Stimulated activated CD4-positive, alpha-beta T cell treated with anti-CD3 and anti-CD28 coated beads, Interleukin-12 subunit alpha, Interleukin-12 subunit beta, amount 100 ng/mL, for 24 hours (primary cell): ENCODE measurements around the gene NT5C3B.
"Not testable (repeated sequence)": the region's sequence is repeated elsewhere in the genome, so short reads cannot be mapped to it uniquely, and the experiment has no call there.

Experiments used
- DNase-seq, 2 experiments: peaks; one replicate each; pipeline ENCODE4 v3.0.0-alpha.2; 2020; ENCODE audit warnings: low read depth in 2 of 2

The NT5C3B gene

DNA sequence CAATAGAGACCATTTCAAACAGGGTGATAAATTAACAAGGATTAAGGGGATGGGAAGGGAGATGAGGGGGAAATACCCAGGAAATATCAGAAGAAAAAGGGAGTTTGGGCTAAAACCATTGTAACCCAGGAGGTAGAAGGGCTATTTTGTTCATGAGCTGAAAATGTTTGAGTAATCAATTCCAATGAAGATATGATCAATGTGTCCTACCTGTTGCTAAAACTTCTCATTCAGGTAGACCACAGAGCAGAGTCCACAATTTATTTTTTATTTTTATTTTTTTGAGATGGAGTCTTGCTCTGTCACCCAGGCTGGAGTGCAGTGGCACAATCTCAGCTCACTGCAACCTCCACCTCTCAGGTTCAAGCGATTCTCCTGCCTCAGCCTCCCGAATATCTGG, 3.4 kb upstream of the NT5C3B start:
- not testable (repeated sequence) for DNase-seq

- no peak for DNase-seq
Measured at GRCh38 chr17:41837761-41838538, 1.9 kb upstream of the NT5C3B start, which contains the start of gene KLHL10. Gene KLHL10, plus strand, starts transcription at chr17:41837825. Its CDS starts 108 bp downstream, at chr17:41837933.

- no peak for DNase-seq
Measured at GRCh38 chr17:41836550-41837196, 641 bp upstream of the NT5C3B start.

- DNase-seq, result no peak
Measured at GRCh38 chr17:41835214-41835799, 725 bp downstream of the NT5C3B start.

DNA sequence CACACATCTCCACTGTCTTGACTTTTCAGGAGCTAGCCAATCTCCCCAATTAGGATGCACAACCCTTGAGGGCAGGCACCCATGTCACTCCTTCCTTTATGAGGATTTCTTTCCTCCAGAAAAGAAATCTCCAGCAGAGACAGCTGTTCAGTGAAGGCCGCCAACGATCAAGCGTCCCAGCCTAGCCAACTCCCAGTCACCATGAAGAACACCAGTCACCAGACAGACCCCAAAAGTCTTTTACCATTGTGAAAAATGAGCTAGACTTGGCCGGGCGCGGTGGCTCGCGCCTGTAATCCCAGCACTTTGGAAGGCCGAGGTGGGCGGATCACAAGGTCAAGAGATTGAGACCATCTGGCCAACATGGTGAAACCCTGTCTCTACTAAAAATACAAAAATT, 6.1 kb downstream of the NT5C3B start:
- not testable (repeated sequence) for DNase-seq

DNA sequence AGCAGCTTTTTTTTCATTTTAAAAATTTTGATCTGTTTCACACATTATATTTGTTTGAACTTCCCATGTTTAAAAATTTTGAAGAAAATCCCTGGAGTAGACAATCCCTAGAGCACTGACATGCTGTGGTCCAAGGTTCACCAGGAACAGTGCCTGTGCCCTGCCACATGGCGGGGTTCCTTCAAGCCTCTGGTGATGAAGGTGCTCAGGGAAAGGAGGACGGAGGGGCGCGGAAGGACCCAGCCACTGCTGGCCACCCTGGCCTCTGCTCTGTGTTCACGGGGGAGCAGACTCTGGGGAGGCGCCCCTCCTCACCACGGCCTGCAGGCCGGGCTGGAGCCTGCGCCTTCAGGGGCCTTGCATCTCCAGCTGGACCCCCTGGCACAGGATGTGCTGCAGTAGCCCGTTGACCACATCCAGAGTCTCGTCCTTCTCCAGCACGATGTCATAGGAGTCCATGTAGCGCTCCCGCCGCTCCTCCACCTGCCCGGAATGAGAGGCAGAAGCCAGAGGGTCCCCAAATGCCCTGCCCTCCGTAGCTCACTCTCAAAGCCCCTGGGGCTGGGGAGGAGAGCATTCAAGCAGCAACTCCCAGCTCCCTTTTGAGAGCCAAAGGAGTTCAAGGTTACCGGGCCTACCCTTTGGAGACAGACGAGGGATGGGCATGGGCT, 10.7 kb downstream of the NT5C3B start:
- no peak for DNase-seq

DNA sequence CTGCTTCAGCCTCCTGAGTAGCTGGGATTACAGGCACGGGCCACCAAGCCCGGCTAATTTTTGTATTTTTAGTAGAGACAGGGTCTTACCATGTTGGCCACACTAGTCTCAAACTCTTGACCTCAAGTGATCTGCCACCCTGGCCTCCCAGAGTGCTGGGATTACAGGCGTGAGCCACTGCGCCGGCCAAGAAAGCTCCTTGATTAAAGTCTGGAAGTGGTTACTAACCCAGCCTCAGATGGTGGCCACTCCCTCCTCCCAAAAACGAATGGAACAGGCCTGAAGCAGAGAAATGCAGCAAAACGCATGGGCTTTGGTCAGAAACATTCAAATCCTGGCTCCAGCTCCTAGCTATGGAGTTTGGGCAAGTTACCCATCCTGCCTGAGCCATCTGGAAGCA, 11.9 kb downstream of the NT5C3B start:
- no peak for DNase-seq

DNA sequence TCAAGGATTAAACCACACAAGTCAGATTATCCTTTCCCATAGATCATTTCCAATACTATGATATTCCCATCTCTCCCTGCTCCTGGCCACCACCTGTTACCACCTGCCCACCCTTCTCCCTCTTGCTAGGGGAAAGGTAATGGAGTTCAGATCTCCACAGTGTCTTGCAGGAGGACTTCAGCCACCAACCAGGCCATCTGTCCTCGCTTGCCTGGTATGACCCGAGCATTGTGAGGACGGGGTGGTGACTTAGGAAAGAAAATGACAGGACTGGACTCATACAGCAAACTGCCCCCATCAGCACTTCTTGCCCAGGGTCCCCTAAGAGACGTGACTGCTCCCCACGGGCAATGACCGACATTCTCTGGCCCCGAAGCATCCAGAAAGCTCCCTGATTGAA, 12.5 kb downstream of the NT5C3B start:
- DNase-seq, result no peak

- no peak for DNase-seq
Measured at GRCh38 chr17:41823141-41823524, 12.9 kb downstream of the NT5C3B start.

GRCh38 chr17:41822216-41823140, 13.6 kb downstream of the NT5C3B start:
- DNase-seq, result no peak

DNA sequence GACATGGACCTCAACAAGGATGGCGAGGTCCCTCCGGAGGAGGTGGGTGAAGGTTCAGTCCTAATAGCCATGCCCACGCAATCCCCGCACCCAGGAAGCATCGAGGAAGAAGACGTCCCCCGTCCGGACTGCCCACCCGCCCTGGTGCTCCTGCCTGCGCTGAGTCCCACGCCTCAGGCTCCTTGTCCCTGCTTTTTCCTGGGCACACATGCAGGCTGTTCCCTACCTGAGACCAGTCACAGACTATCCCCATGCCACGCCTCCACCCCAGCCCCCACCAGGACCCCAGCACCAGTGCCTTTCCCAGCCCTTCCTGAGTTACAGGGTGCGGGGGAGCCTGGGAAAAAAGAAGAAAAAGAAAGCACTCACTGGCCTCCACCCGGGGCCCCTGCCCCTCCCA, 14.3 kb downstream of the NT5C3B start:
- no peak for DNase-seq

DNA sequence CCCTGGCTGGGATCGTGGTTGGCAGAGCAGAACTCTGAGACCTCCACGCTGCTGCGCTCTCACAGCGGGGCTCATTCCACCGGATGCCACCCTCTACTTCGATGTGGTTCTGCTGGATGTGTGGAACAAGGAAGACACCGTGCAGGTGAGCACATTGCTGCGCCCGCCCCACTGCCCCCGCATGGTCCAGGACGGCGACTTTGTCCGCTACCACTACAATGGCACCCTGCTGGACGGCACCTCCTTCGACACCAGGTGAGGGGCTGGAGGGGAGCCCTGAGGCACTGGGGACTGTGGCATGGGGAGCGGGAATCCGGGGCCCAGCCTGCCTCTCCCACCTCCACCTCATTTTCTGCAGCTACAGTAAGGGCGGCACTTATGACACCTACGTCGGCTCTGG, 18.0 kb downstream of the NT5C3B start:
- no peak for DNase-seq

DNA sequence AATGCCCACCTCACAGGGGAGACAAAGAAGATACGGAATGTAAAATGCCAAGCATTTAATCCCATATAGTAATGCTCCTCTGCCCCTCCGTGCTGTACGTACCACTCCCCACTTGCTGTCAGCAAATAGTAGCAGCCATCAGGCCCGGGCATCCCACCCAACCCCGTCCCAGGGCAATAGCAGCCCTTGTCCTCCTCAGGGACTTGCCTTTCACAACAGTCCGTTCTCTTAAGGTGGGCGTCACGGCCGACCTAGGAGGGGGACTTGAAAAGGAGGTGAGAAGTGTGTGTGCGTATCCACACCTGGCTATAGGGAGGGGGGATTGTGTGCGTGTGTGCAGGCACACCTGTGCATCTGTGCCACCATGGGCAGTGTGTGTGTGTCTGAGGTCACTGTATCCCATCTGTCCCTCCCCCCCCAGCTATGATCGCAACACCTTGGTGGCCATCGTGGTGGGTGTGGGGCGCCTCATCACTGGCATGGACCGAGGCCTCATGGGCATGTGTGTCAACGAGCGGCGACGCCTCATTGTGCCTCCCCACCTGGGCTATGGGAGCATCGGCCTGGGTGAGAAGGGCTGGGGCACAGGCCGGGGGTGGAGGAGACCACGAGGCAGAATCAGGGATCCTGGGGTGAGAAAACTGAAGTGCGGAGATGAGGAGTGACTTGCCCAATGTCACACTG, 19.3 kb downstream of the NT5C3B start:
- DNase-seq, result no peak

- DNase-seq, result no peak
Measured at GRCh38 chr17:41814195-41814594, 21.8 kb downstream of the NT5C3B start.

GRCh38 chr17:41813699-41814124, 22.3 kb downstream of the NT5C3B start:
- DNase-seq, result no peak

DNA sequence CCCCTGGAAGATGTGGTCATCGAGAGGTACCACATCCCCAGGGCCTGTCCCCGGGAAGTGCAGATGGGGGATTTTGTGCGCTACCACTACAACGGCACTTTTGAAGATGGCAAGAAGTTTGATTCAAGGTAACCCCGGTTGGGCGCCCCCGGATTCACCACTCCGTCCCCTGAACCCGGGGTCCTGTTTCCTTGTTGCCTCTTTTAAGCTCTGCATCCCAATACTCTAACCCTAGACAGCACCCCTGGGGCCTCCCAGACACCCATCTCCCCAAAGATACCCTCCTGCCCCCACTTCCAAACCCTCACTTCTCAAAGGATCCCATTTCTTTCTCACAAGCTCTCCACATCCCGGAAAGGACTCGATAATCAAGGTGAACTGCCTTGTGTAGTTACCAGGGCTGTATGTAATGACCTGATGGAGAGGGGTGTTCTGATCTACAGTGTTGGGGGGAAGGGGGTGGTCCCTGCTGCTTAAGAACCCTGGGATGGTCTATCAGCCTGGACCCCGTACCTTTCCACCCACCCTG, 22.8 kb downstream of the NT5C3B start:
- no peak for DNase-seq

DNA sequence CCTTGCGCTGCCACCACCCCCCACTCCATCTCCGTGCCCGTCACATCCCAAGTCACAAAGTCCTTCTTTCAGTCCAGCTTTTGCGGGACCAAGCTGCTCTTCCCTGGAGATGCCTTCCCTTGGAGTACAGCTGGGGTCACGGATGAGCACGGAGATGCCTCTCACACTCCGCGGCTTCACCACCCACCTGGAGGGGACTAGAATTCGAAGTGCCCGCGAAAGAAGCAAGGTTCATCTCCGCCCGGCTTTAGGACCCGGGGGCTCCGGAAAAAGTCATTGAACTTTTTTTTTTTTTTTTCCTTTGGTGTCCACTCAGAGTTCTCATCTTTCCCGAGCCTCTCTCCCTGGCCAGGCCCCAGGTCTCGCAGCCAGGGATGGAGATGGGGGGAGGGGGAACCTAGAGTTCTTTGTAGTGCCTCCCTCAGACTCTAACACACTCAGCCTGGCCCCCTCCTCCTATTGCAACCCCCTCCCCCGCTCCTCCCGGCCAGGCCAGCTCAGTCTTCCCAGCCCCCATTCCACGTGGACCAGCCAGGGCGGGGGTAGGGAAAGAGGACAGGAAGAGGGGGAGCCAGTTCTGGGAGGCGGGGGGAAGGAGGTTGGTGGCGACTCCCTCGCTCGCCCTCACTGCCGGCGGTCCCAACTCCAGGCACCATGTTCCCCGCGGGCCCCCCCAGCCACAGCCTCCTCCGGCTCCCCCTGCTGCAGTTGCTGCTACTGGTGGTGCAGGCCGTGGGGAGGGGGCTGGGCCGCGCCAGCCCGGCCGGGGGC, 23.5 kb downstream of the NT5C3B start, which contains the start of gene FKBP10:
Gene FKBP10, plus strand, starts transcription at position 624 of the 771 bp plus-strand sequence. Its CDS starts 31 bp downstream, at position 655.
- peak in 1 of 2 experiments; percentile 14 for DNase-seq

DNA sequence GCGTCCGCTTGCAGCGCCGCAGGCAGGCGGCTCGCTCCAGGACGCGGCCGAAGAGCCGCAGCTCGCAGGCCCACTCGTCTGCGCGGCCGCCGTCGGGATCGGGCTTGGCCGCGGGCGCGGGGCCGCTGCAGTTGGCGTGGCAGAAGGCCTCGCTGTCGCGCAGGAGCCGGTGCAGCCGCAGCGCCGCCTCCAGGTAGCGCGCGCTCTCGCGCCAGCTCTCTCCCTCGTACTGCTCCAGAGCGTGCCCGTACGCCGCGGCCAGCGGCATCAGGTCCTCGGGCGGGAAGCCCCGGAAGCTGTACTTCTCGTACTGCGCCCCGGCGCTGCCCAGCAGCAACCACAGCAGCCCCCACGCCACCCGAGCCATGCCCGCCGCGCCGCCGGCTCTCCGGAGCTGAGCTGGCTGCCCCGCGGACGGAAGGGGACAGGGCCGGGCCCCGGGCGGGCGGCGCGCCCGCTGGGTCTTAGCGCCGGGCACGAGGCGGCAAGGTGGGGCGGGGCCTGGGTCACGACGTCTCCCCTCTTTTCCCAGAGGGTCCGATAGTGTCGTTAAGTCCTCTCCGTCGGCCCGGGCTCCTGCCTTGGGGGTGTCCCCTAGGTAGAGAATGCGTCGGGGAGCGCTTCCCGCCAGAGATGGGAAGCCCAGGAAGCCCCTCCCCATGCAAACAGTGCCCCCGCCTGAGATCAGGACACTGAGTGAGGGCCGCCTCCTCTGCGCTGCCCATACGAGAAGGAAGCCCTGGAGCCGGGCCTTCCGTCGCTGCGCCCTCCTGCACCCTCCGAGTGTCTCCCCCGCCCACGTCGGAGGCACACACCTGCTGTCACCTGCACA, 24.3 kb downstream of the NT5C3B start, which contains the start of gene P3H4:
Gene P3H4, minus strand, starts transcription at position 401 of the 832 bp plus-strand sequence. Its CDS starts 34 bp downstream, at position 367.
- DNase-seq, result peak; percentile 37 to 55
